ENCODE results near the gene PCDH18. TPM values are rescaled to one million over a fixed set of nuclear protein-coding genes. Genes with fewer than 3 reads are reported as not detected.
A peak's percentile ranks its signal among the peaks of the same experiment; 100 is the strongest.
"Not testable (repeated sequence)": the region's sequence is repeated elsewhere in the genome, so short reads cannot be mapped to it uniquely, and the experiment has no call there.

PCDH18 gene
- total RNA-seq, 1 experiment from 2014 or later: not detected

- DNase-seq (ENCODE audit: low spot score): no peak
Measured at GRCh38 chr4:137529432-137529831, 2.9 kb downstream of the PCDH18 start.

GRCh38 chr4:137528673-137529072, 3.6 kb downstream of the PCDH18 start:
- no peak for DNase-seq (ENCODE audit: low spot score)

- no peak for DNase-seq (ENCODE audit: low spot score)
Measured at GRCh38 chr4:137526681-137527080, 5.6 kb downstream of the PCDH18 start.

GRCh38 chr4:137524725-137525369, 7.4 kb downstream of the PCDH18 start:
- no peak for DNase-seq (ENCODE audit: low spot score)

GRCh38 chr4:137523329-137523728, 9.0 kb downstream of the PCDH18 start:
- no peak for DNase-seq (ENCODE audit: low spot score)

- no peak for DNase-seq (ENCODE audit: low spot score)
Measured at GRCh38 chr4:137521053-137521452, 11.2 kb downstream of the PCDH18 start.

- DNase-seq (ENCODE audit: low spot score): no peak
Measured at GRCh38 chr4:137519406-137519805, 12.9 kb downstream of the PCDH18 start.

GRCh38 chr4:137517323-137517722, 15.0 kb downstream of the PCDH18 start:
- DNase-seq (ENCODE audit: low spot score): not testable (repeated sequence)

GRCh38 chr4:137514406-137515111, 17.7 kb downstream of the PCDH18 start:
- no peak for DNase-seq (ENCODE audit: low spot score)

GRCh38 chr4:137510557-137511265, 21.6 kb downstream of the PCDH18 start:
- DNase-seq (ENCODE audit: low spot score): peak; percentile 47

- peak; percentile 19 for DNase-seq (ENCODE audit: low spot score)
Measured at GRCh38 chr4:137509855-137510282, 22.4 kb downstream of the PCDH18 start.

- DNase-seq (ENCODE audit: low spot score): no peak
Measured at GRCh38 chr4:137502339-137503129, 29.8 kb downstream of the PCDH18 start.

- DNase-seq (ENCODE audit: low spot score): not testable (repeated sequence)
Measured at GRCh38 chr4:137496267-137496666, 36.0 kb downstream of the PCDH18 start.

- DNase-seq (ENCODE audit: low spot score): no peak
Measured at GRCh38 chr4:137495578-137495977, 36.7 kb downstream of the PCDH18 start.

GRCh38 chr4:137483313-137483959, 48.9 kb downstream of the PCDH18 start:
- DNase-seq (ENCODE audit: low spot score): not testable (repeated sequence)

- not testable (repeated sequence) for DNase-seq (ENCODE audit: low spot score)
Measured at GRCh38 chr4:137479657-137480056, 52.6 kb downstream of the PCDH18 start.

- no peak for DNase-seq (ENCODE audit: low spot score)
Measured at GRCh38 chr4:137476345-137476744, 55.9 kb downstream of the PCDH18 start.

GRCh38 chr4:137474711-137475301, 57.5 kb downstream of the PCDH18 start:
- DNase-seq (ENCODE audit: low spot score): no peak

GRCh38 chr4:137471895-137472294, 60.4 kb downstream of the PCDH18 start:
- DNase-seq (ENCODE audit: low spot score): no peak

- DNase-seq (ENCODE audit: low spot score): no peak
Measured at GRCh38 chr4:137471461-137471860, 60.8 kb downstream of the PCDH18 start.

- no peak for DNase-seq (ENCODE audit: low spot score)
Measured at GRCh38 chr4:137470806-137471205, 61.5 kb downstream of the PCDH18 start.

Data from HT-29 (cell line).